Cerebellar nuclear complex (tissue), 1 donor: ENCODE measurements around the gene CD59.
"Not testable (repeated sequence)": the region's sequence is repeated elsewhere in the genome, so short reads cannot be mapped to it uniquely, and the experiment has no call there.

ENCODE experiments used
- DNase-seq, 2 experiments: peaks; one replicate each; lab custom pipeline; 2025; lab: John Stamatoyannopoulos, UW

Gene CD59

GRCh38 chr11:33692541-33692940 is 43.7 kb downstream of the CD59 start:
- no peak for DNase-seq

GRCh38 chr11:33692013-33692504 is 44.2 kb downstream of the CD59 start:
- DNase-seq, result no peak

GRCh38 chr11:33691066-33691864 is 45.0 kb downstream of the CD59 start:
- DNase-seq, result no peak

DNA sequence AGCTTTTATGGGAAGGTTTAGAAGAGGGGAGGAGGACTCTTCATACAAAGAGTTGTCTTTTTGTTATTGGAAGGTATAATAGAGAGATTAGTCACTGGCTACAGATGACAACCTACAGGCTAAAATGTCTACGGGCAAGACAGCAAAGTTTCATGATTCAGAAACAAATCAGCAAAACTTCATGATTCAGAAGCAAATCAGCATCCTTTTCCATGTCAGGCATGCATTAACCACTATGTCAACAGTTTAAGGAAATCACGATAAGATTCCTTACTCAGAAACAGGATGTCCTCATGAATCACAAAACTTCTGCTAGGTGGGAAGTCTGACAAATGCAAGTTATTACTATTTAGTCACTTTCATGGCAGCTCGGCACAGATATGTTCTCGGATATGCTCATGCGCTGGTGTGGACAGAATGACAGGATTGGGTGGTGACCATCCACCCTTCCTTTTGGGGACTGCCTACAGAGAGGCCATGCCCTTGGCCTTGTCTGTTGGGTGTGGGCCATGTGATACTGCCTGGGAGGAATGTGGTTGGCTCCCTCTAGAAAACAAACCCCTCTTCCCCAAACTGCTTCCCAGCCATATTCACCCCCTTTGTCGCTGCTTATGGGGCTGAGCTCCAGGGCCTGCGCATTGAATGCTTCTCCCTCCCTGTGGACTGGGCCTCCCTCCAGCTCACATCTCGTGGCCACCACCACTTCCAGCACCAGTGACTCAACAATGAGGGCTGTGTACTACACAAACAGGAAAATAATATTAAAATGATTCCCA is 45.7 kb downstream of the CD59 start:
- DNase-seq, result no peak

DNA sequence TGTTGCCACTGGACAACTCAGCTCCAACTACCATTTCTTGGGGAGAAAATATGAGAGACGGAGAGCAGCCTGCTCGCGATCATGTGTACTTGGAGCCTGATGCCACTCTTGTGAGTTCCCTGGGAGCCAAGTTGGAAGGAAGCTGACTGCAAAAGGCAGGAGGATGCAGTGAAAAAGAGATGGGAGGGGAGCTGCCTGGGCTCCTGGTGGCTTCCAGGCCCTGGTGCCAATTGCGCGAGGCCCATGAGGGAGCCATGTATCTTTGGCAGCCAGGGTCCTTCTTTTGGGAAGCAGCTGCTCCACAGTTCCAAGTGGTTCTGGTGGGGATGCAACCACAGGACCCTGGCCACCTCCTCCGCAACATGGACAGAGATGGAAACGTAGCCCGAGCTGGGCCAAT is 46.7 kb downstream of the CD59 start:
- no peak for DNase-seq

DNA sequence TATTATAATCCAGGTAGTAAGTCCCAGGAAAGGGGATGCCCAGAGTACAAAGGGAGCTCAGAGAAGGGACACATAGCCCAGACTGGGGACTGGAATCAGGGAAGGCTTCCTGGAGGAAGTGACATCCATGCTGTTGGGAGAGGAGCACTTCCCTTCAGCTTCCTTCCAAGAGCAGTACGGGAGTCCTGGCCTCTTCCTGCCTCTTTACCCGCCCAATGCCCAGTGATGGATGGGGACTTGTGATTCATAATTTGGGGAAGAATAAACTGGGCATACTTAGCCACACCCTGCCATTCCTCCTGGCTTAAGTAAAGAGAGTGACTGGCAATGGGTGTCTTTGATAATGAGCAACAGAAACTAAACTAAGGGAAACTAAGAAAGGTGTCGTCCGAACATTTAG is 47.1 kb downstream of the CD59 start:
- no peak for DNase-seq

- peak; percentile 15 to 24 for DNase-seq
Measured at GRCh38 chr11:33687733-33688479, 48.3 kb downstream of the CD59 start.

GRCh38 chr11:33685082-33685481 is 51.1 kb downstream of the CD59 start:
- no peak for DNase-seq

DNA sequence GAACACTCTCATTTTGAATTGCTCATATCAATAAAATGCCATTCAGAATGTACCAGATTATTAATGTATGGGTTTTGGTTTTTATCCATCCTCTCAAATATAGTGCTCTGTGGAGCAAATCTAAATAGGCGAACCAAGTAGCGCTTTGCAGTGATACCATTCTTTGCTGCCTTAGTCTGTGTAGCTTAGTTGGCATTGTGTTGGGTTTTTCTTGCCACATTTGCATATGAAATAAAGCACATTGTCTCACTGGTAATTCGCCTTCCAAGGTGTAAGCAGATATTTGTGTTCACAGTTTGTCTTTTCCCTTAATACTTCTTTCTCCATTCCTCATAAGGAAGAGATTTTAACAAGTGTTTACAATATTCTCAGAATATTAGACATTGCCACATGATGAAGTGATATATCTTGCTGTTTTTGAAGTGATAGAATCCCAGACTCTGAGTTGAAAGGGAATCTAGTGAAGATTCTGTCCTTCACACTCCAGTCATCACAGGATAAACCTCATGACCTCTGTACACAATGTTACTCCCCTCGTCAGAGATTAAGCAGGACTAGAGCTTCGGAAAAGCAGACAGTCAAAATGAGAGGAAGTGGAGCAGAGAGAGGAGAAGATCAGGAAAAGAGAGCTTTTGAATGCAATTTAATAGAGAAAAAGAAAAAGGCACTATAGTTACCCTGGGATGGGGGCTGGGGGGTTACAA is 52.1 kb downstream of the CD59 start:
- DNase-seq, result no peak

DNA sequence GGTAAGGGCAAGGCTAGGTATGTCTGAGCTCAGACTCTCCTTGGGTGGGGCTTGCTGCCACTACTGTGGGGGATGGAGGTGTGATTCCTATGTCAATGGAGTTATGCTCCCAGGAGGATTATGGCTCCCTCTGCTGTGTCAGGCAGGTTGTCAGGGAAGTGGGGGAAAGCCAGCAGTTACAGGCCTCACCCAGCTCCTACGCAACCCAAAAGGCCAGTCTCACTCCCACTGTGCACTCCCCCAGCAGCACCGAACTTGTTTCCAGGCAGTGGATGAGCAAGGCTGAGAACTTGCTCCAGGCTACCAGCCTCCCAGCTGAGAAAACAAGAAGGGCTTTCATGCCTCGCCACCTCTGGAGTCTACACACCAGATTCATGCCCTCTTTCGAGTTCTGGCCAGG is 53.8 kb downstream of the CD59 start:
- DNase-seq, result no peak

- no peak for DNase-seq
Measured at GRCh38 chr11:33682019-33682418, 54.2 kb downstream of the CD59 start.

DNA sequence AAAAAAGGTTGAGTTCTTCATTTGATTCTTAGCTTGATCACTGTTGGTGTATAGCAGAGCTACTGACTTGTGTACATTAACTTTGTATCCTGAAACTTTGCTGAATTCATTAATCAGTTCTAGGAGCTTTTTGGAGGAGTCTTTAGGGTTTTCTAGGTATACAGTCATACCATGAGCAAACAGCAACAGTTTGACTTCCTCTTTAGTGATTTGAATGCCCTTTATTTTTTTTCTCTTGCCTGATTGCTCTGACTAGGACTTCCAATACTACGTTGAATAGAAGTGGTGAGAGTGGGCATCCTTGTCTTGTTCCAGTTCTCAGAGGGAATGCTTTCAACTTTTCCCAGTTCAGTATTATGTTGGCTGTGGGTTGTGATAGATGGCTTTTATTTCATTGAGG is 57.6 kb downstream of the CD59 start:
- not testable (repeated sequence) for DNase-seq

DNA sequence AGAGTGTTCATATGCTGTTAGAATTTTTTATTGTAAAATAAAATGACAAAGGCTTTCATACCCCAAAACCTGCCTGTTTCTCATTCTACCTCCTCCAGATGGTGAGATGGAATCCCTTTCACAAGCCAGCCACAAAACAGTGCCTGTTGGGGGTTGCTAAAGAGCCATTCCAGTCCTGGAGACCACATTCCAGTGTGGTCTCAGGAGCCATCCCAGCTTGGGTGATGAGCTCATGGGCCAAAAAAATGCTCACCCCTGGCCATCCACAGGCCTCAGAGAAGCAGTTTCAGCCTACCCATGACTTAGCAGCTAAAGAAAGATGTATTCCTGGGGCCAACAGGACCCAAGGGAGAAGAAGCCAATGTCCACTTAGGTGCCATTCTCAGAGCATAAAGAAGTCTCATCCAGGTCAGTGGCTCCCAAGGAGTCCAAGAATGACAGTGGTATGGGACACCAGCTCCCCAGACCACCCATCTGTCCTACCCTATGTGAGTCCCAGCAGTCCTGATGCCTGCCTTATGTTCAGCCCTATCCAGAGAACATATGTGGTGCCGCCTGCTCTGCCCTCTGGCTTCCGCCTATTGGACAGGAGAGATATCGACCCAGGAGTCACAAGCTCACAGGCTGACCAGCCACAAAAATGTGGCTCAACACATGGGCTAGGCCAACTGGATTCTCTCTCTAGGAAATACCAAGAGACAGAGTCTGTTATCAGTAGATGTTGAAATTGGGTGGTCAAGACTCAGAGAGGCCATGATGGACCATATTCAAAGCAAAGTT is 62.0 kb downstream of the CD59 start:
- DNase-seq, result no peak

- DNase-seq, result no peak
Measured at GRCh38 chr11:33672273-33672672, 64.0 kb downstream of the CD59 start.

- DNase-seq, result no peak
Measured at GRCh38 chr11:33670250-33671011, 65.8 kb downstream of the CD59 start.

DNA sequence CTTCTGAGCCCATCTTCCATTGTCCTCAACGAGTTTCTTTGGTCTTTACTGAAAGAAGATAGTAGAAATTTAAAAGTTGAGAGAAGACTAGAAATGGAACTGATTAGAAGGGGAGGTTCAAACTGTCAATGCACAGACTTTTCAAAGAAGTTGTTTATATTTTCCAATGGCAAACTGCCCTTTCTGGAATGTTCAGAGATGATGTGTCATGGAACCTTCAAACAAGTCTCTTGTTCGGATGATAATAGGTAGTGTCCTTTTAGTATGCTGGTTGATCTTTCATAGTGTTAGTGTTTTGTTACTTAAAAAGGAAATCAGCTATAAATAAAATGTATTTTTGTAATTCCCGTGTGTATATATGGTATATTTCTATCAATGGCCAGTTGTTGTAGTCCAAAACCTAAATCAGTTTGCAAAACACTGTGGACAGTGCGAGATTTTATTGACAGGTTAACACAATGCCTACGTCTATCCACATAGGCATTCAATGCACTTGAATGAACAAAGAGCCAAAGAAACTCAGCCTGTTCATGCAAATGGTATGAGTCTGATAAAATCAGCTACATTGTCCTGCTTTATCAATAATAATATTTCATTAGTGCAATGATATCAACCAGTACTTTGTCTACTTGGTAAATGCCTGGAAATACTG is 66.5 kb downstream of the CD59 start:
- no peak for DNase-seq

- DNase-seq, result no peak
Measured at GRCh38 chr11:33668951-33669596, 67.1 kb downstream of the CD59 start.

- no peak for DNase-seq
Measured at GRCh38 chr11:33668468-33668825, 67.8 kb downstream of the CD59 start.

DNA sequence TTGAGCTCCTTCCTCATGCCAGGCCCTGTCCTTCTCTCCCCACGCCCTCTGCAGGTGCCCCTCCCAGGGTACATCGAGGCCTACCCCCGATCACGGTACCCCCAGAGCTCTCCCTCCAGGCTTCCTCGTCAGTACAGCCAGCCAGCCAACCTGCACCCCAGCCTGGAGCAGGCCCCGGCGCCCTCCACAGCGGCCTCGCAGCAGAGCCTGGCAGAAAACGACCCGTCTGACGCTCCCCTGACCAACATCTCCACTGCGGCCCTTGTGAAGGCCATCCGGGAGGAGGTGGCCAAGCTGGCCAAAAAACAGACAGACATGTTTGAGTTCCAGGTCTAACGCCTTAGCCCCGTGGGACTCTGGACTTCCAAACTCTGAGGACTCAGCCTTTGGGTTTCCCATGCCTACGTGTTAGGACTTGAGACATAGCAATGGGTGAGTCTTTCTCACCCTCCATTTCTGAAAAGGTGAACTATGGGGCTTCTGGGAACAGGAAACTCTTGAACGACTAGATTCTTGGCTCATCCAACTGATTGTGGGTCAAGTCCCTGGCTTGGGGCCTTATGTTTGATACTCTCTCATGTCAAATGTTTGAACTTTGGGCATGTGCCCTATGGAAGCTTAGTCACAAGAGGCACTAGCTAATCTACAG is 68.3 kb downstream of the CD59 start:
- DNase-seq, result no peak
